GM12891 (cell line): Measurements from ENCODE around the gene TEAD3.

Experiments used
- DNase-seq: peaks from one replicate; pipeline ENCODE4 v3.0.0; 2011; ENCODE audit warnings: low spot score; ENCODE audit not compliant: insufficient read length
- FAIRE-seq: peaks from 2 replicates; lab custom pipeline; 2011; peaks lifted over from hg19 to GRCh38; lab: Jason Lieb, UNC
- PAX5 ChIP-seq: IDR thresholded peaks from 2 replicates; pipeline ENCODE4 v1.6.1; 2011; ENCODE audit warnings: low read length, moderate library complexity, mild to moderate bottlenecking; ENCODE audit not compliant: insufficient read depth, severe bottlenecking
- POLR2A ChIP-seq: IDR thresholded peaks from 2 replicates; pipeline ENCODE4 v1.6.1; 2011; ENCODE audit warnings: low read depth, low read length, control low read depth
- POLR2AphosphoS5 ChIP-seq: IDR thresholded peaks from 2 replicates; pipeline ENCODE4 v1.6.1; 2011; ENCODE audit warnings: low read depth, low read length, control low read depth
- POU2F2 ChIP-seq: IDR thresholded peaks from 2 replicates; pipeline ENCODE4 v1.6.1; 2011; ENCODE audit warnings: low read depth, mild to moderate bottlenecking, control low read depth, low read length, moderate library complexity
- SPI1 ChIP-seq: IDR thresholded peaks from 2 replicates; pipeline ENCODE4 v1.6.1; 2011; ENCODE audit warnings: low read depth, low read length, control low read depth
- TAF1 ChIP-seq: IDR thresholded peaks from 2 replicates; pipeline ENCODE4 v1.6.1; 2011; ENCODE audit warnings: low read depth, low read length, control low read depth

Gene TEAD3

GRCh38 chr6:35494161-35494563, 2.7 kb downstream of the TEAD3 start:
- no peak for TF ChIP-seq SPI1
- TF ChIP-seq POLR2AphosphoS5, result no peak
- no peak for TF ChIP-seq POLR2A
- FAIRE-seq, result no peak
- no peak for DNase-seq

DNA sequence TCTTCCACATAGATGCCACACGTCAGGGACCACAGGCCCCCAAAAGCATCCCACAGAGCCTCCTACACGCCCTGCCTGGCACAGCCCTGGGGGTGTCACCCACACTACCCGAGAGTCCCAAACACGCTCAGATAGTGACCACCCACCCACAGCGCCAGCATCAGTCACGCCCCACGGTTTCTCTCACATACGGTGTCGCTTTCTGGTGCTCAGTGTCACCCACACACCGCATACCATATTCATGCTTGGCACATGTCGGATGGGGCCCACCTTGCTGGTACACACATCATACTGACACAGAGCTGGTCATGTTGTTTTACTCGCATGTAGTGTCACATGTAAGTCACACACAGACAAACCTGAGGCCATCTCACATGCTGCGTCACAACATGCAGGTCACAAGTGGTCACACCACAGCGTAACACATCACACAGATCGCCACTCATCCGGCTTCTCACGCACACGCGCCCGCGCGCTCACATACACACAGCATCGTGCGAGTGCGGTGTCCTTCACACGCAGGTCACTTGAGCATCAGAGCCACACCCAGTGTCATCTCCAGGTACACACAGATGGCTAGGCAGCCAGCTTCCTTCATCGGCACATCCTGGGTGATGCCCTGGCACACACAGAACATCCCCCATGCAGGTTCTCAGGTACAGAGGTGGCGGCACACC, 3.4 kb downstream of the TEAD3 start:
- TF ChIP-seq TAF1 (no peak), PAX5 (no peak), POLR2AphosphoS5 (no peak), POU2F2 (no peak), SPI1 (no peak), POLR2A (no peak)
- DNase-seq (no peak), FAIRE-seq (no peak)

GRCh38 chr6:35492974-35493284, 4.0 kb downstream of the TEAD3 start:
- no peak for TF ChIP-seq POU2F2
- TF ChIP-seq TAF1, result no peak
- TF ChIP-seq SPI1, result no peak
- no peak for TF ChIP-seq PAX5
- no peak for TF ChIP-seq POLR2A
- no peak for TF ChIP-seq POLR2AphosphoS5
- DNase-seq (no peak), FAIRE-seq (no peak)

GRCh38 chr6:35492258-35492973, 4.5 kb downstream of the TEAD3 start:
- no peak for DNase-seq
- no peak for FAIRE-seq
- TF ChIP-seq SPI1, result no peak
- no peak for TF ChIP-seq POU2F2
- no peak for TF ChIP-seq POLR2A
- no peak for TF ChIP-seq POLR2AphosphoS5
- no peak for TF ChIP-seq PAX5
- no peak for TF ChIP-seq TAF1

- TF ChIP-seq POLR2AphosphoS5 (no peak), POU2F2 (no peak), SPI1 (no peak), PAX5 (no peak), TAF1 (no peak), POLR2A (no peak)
- DNase-seq (no peak), FAIRE-seq (no peak)
Observed at GRCh38 chr6:35491558-35492257, 5.2 kb downstream of the TEAD3 start.

DNA sequence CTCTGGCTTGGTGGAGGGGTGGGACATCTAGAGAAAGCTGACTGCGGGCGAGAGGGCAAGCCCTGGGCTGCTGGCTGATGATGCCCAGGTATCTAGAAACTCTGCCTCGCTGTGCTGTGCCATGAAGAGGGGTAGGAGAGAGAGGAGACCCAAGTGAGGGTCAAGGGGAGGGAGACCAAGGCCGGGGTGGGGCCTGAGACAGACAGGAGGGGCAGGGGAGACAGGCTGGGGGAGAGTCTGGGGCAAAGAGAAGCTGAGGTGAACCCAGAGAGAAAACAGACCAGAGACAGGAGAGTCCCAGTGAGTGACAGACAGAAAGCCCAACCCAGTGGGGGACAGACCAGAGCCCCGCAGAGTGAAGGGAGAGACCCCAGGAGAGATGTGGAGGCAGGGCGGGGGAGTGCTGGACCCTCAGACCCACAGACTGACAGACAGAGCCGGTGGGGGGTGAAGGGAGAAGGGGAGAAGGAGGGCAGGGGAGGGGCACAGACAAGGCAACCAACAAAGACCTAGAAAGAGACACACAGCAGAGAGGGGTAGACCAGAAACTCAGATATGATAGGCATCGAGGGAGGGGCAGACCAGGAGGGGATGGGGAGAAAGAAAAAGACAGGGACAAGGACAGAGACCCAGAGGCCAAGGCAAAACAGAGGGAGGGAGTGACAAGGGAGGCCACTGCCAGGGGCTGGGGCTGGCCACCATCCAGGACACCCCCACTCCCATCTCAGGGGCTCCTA, 5.9 kb downstream of the TEAD3 start:
- DNase-seq, result no peak
- TF ChIP-seq SPI1, result no peak
- no peak for TF ChIP-seq POU2F2
- TF ChIP-seq TAF1, result no peak
- no peak for TF ChIP-seq PAX5
- no peak for TF ChIP-seq POLR2A
- TF ChIP-seq POLR2AphosphoS5, result no peak
- no peak for FAIRE-seq

GRCh38 chr6:35489995-35490791, 6.7 kb downstream of the TEAD3 start:
- TF ChIP-seq SPI1 (no peak), POU2F2 (no peak), POLR2AphosphoS5 (no peak), PAX5 (no peak), POLR2A (no peak), TAF1 (no peak)
- no peak for FAIRE-seq
- no peak for DNase-seq

DNA sequence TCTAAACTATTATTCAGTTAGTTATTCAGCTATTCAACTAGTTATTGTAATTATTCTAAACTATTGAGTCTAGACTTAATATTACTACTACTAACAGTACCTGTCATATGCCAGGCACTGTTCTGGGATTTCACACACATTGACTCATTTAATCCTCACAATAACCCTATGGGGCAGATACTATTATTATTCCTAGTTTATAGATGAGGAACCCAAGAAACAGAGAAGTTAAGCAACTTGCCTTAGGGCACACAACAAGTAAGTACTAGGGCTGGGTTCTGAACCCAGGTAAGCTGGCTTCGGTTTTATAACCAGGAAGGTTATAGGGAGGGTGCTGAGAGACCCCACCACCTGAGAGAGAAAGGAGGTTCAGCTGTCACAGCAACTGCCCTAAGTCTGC, 7.8 kb downstream of the TEAD3 start:
- DNase-seq (no peak), FAIRE-seq (no peak)
- TF ChIP-seq POU2F2 (no peak), SPI1 (no peak), POLR2A (no peak), PAX5 (no peak), POLR2AphosphoS5 (no peak), TAF1 (no peak)
